Choroid plexus epithelial cell (primary cell): ENCODE results near the gene FAM204A.

ENCODE experiments used
- DNase-seq: peaks from one replicate; pipeline ENCODE4 v3.0.0-alpha.2; 2010; ENCODE audit warnings: low read depth
- H3K4me3 ChIP-seq: 2 replicates; pipeline ENCODE4 v1.5.1; 2011; ENCODE audit warnings: low read depth, mild to moderate bottlenecking, control low read depth, low read length, moderate library complexity
- CTCF ChIP-seq: conservative IDR thresholded peaks from 2 replicates; pipeline ENCODE4 v1.5.1; 2011; ENCODE audit warnings: low read depth, mild to moderate bottlenecking, control low read depth, inconsistent platforms, low read length, moderate library complexity

The FAM204A gene

GRCh38 chr10:118349235-118349634 lies 7.1 kb upstream of the FAM204A start:
- H3K4me3 ChIP-seq: no peak overlapping the region
- TF ChIP-seq CTCF: no peak
- no peak for DNase-seq

GRCh38 chr10:118343549-118343948 lies 1.4 kb upstream of the FAM204A start:
- H3K4me3 ChIP-seq: no peak overlapping the region
- no peak for DNase-seq
- TF ChIP-seq CTCF: no peak

- TF ChIP-seq CTCF: no peak
- peak; percentile 28 for DNase-seq
- no peak overlapping the region for H3K4me3 ChIP-seq
These were observed 991 bp upstream of the FAM204A start for GRCh38 chr10:118343115-118343514.

GRCh38 chr10:118342638-118343020 lies 505 bp upstream of the FAM204A start:
- DNase-seq: peak; percentile 10

GRCh38 chr10:118340486-118340885 lies 1.6 kb downstream of the FAM204A start:
- no peak for DNase-seq
- no peak overlapping the region for H3K4me3 ChIP-seq
- no peak for TF ChIP-seq CTCF

More at GRCh38 chr10:118342638-118343020, 505 bp upstream of the FAM204A start:
- TF ChIP-seq CTCF: peak; percentile 10
- H3K4me3 ChIP-seq: peak overlapping the region; percentile 88

GRCh38 chr10:118339111-118339510 lies 3.0 kb downstream of the FAM204A start:
- H3K4me3 ChIP-seq: no peak overlapping the region
- TF ChIP-seq CTCF: no peak
- no peak for DNase-seq

GRCh38 chr10:118337356-118337755 lies 4.8 kb downstream of the FAM204A start:
- no peak overlapping the region for H3K4me3 ChIP-seq
- no peak for DNase-seq
- TF ChIP-seq CTCF: no peak
